GM18517 (cell line): Measurements from ENCODE around the gene HPSE2.
"Not testable (repeated sequence)": the region's sequence is repeated elsewhere in the genome, so short reads cannot be mapped to it uniquely, and the experiment has no call there.

Experiments used
- ATAC-seq: cut with Tn5 transposase; IDR thresholded peaks from one replicate; pipeline ENCODE4 v1.9.1; 2021; ENCODE audit warnings: mild to moderate bottlenecking, moderate library complexity; ENCODE audit not compliant: unreplicated experiment

Gene HPSE2

GRCh38 chr10:98577168-98577567 is 658.5 kb downstream of the HPSE2 start:
- no peak for ATAC-seq

GRCh38 chr10:98576096-98576495 is 659.6 kb downstream of the HPSE2 start:
- no peak for ATAC-seq

DNA sequence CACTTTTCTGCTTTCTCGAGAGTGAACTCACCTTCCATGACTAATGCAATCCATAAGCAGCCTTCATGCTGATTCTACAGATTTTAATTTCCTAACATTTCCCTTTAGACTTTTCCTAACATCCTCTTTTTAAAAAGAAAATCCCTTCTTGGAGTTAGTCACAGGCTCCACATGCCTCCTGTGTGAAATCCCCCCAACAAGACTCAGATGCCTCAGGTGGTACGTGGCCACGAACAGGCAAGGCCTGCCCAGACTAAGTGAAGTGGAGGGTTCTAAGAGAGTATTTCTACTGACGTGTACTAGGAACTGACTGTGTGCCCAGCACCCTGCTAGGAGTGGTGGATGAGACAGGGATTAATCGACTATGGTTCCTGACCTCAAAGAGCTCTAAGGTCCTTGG is 663.1 kb downstream of the HPSE2 start:
- no peak for ATAC-seq

- ATAC-seq, result no peak
Observed at GRCh38 chr10:98570834-98571233, 664.8 kb downstream of the HPSE2 start.

DNA sequence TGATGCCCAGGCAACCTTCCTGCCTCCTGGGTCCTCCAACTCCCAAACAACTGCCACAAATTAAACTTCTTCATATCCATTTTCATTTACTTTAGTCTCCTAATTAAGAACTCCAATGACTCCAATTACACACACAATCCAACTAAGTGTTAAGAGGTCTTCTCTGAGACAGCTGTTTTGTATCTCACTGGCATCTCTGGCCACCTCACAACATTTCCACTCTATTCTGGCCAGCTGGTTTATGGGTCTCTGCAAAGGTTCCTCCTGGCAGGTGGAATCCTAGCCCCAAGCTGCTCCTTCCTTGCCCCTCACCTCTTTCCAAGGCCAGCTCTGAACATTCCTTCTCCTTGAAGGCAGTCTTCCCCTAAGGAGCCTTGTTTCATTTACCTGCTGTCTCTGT is 665.8 kb downstream of the HPSE2 start:
- no peak for ATAC-seq

DNA sequence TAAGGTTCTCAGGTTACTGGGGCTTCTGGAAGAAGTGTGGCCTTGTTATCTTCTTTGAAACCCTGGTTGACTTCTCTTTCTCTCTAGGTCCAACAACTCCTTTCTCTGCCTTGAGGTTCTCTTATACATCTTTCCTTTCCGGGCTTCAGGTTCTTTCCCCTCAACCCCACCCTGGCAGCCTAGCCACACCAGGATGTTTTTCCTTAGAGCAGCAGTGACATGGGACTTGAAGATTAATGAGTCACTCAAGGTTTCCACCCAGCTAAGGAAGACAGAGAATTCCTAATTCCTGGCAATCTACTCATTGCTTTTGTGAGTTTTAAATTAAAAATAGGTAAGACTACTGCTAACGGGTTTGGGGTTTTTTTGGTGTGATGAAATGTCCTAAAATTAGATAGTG is 667.1 kb downstream of the HPSE2 start:
- ATAC-seq, result no peak

DNA sequence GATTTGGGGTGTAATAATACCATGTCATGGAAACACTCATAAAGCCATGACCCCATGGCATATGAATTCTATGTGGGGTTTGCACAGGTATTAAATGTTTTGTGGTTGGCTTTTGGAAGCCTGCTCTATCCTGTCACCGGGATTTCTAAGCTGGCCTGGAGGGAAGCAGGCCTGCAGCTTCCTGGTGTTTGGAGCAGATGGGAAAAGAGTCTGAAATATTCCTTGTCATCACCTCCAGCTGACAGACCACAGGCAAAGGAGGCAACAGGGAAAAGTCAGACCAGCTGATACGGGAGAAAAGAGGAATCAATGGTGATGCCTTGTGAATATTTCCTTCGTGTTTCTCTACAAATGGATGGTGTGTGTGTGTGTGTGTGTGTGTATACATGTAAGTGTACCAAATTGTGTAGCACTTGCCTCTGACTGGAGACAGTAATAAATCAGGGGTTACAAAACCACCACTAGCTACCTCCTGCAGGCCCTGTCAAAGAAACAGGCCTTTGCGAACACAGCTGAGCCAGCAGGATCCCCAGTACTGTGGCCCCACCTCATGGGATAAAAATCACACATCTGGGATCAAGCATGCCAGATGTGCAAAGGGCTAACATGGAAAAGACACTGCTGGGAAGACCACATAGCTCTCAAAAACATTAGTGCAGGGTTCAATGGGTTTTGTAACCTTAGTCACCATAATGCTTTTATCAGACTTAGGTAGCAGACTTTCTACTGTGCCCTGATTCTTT is 668.1 kb downstream of the HPSE2 start:
- ATAC-seq, result no peak

GRCh38 chr10:98563811-98564210 is 671.8 kb downstream of the HPSE2 start:
- no peak for ATAC-seq

DNA sequence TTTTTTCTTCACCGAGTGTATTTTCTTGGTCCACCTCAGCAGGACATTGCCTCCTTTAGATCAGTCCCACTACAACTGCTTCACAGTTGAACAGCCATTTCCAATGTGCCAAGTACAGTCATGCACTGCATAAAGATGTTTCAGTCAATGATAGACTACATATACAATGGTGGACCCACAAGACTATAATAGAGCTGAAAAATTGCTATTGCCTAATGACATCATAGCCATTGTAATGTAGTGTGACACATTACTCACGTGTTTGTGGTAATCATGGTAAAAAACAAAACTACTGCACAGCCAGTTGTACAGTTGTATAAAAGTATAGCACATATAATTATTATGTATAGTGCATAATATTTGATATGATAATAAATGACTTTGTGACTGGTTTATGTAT is 675.1 kb downstream of the HPSE2 start:
- no peak for ATAC-seq

GRCh38 chr10:98556061-98556460 is 679.6 kb downstream of the HPSE2 start:
- ATAC-seq, result no peak

DNA sequence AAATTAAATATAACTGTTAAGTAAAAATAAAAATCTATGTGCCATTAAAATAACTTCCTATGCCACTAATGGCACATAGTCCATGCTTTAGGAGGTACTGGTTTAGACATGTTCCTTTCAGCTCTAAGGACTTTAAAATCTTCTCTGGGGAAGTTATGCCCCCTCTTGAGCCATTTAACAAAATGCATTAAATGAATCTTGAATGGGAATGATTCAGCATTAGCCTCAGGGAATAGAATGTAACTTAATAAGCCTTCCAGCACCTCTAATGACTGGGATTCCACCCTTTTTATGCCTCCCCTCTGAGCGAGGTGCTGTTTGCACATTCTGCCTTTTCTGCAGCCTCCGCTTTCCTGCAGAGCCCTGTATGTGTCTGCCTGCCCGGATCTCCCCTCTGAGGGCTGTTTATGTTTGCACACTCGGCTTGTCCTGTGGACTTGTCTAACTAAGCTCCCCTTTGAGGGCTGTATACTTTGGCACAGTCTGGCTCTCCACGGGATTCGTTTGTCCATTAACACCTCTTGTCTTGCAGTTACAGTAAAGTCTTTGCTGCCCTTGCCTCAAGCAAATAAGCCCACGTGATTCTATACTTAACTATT is 680.5 kb downstream of the HPSE2 start:
- no peak for ATAC-seq

GRCh38 chr10:98541561-98541960 is 694.1 kb downstream of the HPSE2 start:
- ATAC-seq, result not testable (repeated sequence)

DNA sequence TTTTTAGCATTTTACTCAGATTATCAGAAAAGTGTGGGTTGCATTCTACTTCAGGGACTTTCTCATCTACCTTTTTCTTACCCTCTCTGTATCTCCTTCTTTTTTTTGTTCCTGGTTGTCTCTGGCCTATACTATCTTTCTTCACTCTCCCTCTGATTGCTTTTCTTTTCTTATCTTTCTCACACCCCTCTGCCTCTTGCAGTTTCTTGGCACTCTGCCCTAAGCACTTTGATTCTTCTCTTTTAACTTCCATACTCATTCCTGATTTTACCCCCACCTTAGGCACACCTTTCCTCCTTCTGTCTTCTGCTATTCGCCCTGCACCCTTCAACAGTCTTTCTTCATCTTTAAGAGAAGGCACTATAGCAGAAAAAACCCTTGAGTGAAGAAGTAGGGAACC is 696.1 kb downstream of the HPSE2 start:
- no peak for ATAC-seq

DNA sequence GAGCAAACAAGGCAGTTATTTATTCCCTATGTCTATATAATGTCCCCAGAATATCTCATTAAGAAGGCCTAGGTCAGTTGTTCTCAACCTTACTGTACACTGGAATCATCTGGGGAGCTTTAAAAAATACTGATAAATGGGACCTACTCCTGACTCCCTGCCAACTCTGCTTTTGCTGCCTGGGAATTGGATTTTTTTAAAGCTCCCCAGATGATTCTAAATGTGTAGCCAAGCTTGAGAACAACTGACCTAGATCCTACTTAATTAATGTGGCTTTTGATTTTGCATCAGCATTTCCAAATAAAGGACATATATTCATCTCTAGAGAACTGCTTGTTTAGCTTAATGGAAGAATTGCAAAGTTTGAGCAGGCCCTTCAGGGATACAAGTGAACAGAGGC is 697.2 kb downstream of the HPSE2 start:
- no peak for ATAC-seq

DNA sequence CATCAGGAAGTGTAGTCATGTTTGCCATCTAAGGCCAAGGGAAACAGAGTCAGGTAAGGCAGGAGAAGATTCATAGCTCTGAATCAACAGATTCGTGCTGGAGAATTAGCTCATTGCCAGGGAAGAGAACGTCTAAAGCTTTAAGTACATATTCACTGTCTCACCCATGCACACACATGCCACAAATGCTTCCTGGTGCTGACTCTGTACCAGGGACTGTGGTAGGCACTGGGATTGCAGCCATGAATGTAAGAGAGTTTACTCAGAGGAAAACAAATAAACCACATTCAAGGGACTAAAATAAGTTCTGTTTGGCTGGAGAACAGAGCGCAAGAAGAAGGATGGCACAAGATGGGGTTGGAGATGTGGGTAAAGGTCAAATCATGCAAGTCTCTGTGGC is 699.1 kb downstream of the HPSE2 start:
- ATAC-seq, result no peak

- ATAC-seq, result no peak
Observed at GRCh38 chr10:98533746-98534445, 701.8 kb downstream of the HPSE2 start.

DNA sequence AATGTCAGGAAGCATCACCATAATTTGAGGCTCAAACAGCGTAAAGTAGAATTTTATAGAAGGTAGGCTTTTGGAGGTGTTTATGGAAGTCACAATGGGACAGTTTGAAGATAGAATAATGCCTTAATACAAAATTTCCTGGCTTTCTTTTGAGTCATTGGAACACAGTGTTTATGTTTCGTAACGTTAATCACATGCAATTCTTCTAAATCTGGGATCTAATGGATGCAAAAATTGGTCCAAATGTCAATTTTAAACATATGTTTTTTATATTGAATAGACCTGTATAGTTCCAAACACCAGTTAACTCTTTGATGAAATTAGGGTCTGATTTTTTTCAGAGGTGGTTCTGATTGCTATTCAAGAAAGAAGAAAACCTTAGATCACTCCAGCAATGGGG is 702.4 kb downstream of the HPSE2 start:
- no peak for ATAC-seq

DNA sequence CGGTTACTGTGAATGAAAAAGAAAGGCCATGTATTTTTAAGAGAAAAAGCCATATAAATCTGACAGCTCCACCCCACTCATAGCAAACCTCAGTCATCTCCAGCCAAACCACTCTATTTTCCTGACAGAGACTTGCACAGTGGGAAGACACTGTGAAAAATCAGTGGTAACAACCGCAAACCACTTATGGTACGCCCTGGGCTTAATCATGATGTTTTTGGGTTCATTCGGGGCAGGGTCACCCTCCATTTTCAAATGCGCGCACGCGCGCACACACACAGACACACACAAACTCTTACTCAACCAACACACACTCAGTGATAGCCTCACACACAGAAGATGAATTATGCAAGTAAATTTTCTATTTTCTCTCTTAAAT is 706.9 kb downstream of the HPSE2 start:
- no peak for ATAC-seq

DNA sequence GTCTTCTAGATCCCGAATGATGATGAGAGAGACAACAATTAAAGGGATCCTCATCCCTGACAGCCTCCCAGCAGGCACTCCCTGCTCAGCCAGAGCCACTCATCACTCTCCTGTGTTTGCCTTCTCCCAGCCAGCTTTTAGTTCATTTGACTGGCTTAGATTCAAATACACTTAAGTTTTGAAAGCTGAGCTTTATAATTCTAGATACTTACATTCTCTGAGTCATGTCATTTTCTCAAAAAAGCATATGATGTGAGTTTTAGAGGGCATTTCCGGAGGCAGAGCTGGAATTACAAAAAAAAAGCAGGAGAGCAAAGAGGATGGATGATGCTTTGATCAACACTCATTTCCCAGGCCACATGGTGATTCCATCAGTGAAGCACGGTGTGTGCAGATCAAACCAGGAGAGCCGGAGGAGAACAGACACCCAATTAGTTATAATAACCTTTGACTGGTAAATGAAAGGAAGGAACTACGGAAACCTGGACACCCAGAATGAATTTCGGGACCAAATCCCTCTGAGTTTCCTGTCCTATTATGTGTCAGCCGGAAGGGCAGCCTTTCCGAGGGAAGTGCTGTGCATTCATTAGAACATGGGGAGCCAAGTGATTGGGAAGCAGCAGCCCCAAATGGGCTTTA is 707.4 kb downstream of the HPSE2 start:
- ATAC-seq, result no peak

GRCh38 chr10:98525969-98526368 is 709.7 kb downstream of the HPSE2 start:
- ATAC-seq, result no peak

- ATAC-seq, result no peak
Observed at GRCh38 chr10:98524124-98524523, 711.5 kb downstream of the HPSE2 start.

DNA sequence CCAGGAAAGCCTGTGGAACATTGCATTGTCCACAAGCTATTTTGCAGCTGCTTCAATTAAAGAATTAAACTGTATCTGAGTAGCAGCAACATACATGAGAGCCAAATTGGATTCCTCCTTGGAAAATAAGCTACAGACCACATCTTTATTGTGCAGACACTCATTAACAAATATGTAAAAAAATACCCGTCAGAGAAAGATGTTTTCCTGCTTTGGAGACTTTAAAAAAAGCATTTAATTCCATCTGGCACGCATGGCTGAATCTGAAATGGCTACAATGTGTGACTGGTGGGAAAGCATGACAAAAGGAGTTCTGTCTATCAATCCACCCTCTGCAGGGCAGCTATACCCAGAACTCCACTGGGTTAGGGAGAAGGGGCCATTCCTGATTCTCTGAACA is 715.8 kb downstream of the HPSE2 start:
- no peak for ATAC-seq
